Lower leg skin (tissue), 4 donors: ENCODE data around the gene MED27. TPM values are rescaled to one million over a fixed set of nuclear protein-coding genes. Genes with fewer than 3 reads are reported as not detected.

ENCODE experiments used
- DNase-seq, 2 donors: peaks; one replicate each; pipeline ENCODE4 v3.0.0-alpha.2; 2019; ENCODE audit warnings: low spot score in 2 of 2
- H3K4me3 ChIP-seq: fragments of 200-600 bp; sonication (generic); 2 replicates; pipeline ENCODE4 v1.5.1; 2017; ENCODE audit warnings: mild to moderate bottlenecking, low read depth; ENCODE audit not compliant: poor library complexity, severe bottlenecking
- CTCF ChIP-seq, 3 donors: fragments of 450-650 bp; IDR thresholded peaks; one replicate each; pipeline ENCODE4 v1.5.1; 2016; ENCODE audit warnings: antibody characterized with exemption in 3 of 3, mild to moderate bottlenecking in 3 of 3, moderate library complexity in 2 of 3
- POLR2A ChIP-seq, 2 donors: fragments of 450-650 bp; IDR thresholded peaks; one replicate each; pipeline ENCODE4 v1.6.1; 2016 to 2017; ENCODE audit warnings: antibody characterized with exemption in 2 of 2, mild to moderate bottlenecking in 1 of 2, moderate library complexity in 1 of 2
- WGBS, 2 donors: methylation state at CpG; one replicate each; pipeline ENCODE4 v1.1.5; 2018; 5-methylcytosine and 5-hydroxymethylcytosine counted together
- intact Hi-C: fragments of 100-400 bp; cut with DNase I; formaldehyde crosslinking; loops from one replicate; pipeline ENCODE4 v1.15.0; 2023; ENCODE audit warnings: low total_unique reads
- total RNA-seq, 4 donors: library from RNA; depleted of rRNA; stranded (reverse); fragments of >200 nt; gene quantifications; one replicate each; pipeline ENCODE4 v1.1.0, GENCODE V29; 2016

The MED27 gene
- total RNA-seq, 4 donors from 2014 or later: 15.4 to 20.3 (median 16.5) TPM

- H3K4me3 ChIP-seq: no peak overlapping the region
- intact Hi-C loops: no loop called here
- TF ChIP-seq CTCF (IDR thresholded peaks at IDR 0.05) (no peak), POLR2A (IDR thresholded peaks at IDR 0.05) (no peak)
- WGBS, 2 donors: 93% methylated on average over 10 of the region's 10 CpGs
- DNase-seq: no peak
Measured at GRCh38 chr9:131865446-131866195, 214.0 kb downstream of the MED27 start.

GRCh38 chr9:131864531-131864930 lies 215.1 kb downstream of the MED27 start:
- no peak for DNase-seq
- no peak overlapping the region for H3K4me3 ChIP-seq
- TF ChIP-seq CTCF (IDR thresholded peaks at IDR 0.05) (no peak), POLR2A (IDR thresholded peaks at IDR 0.05) (no peak)
- intact Hi-C loops: no loop called here
- 93 to 95% methylated on average over 13 to 14 of the region's 14 CpGs for WGBS, 2 donors

- TF ChIP-seq CTCF (IDR thresholded peaks at IDR 0.05): no peak
- TF ChIP-seq POLR2A (IDR thresholded peaks at IDR 0.05): no peak
- H3K4me3 ChIP-seq: no peak overlapping the region
- 80 to 83% methylated on average over 16 of the region's 16 CpGs for WGBS, 2 donors
- DNase-seq: no peak
- intact Hi-C loops: no loop called here
Measured at GRCh38 chr9:131863306-131863896, 216.3 kb downstream of the MED27 start.

GRCh38 chr9:131862261-131862660 lies 217.4 kb downstream of the MED27 start:
- intact Hi-C loops: no loop called here
- WGBS, 2 donors: 92% methylated on average over 18 of the region's 18 CpGs
- no peak overlapping the region for H3K4me3 ChIP-seq
- TF ChIP-seq POLR2A (IDR thresholded peaks at IDR 0.05): no peak
- TF ChIP-seq CTCF (IDR thresholded peaks at IDR 0.05): no peak
- DNase-seq: no peak

GRCh38 chr9:131860430-131860829 lies 219.2 kb downstream of the MED27 start:
- TF ChIP-seq POLR2A (IDR thresholded peaks at IDR 0.05): no peak
- no peak for TF ChIP-seq CTCF (IDR thresholded peaks at IDR 0.05)
- no peak overlapping the region for H3K4me3 ChIP-seq
- intact Hi-C loops: no loop called here
- 89% methylated on average over 13 of the region's 13 CpGs for WGBS, 2 donors
- no peak for DNase-seq
